Mesodermal cell (in vitro differentiated cells): ENCODE results near the gene GPR4.

Source experiments
- H3K27ac ChIP-seq: 2 replicates; pipeline ENCODE4 v1.7.0; 2013; ENCODE audit warnings: mild to moderate bottlenecking, low read depth, low read length, moderate library complexity; ENCODE audit not compliant: severe bottlenecking
- H3K36me3 ChIP-seq: 2 replicates; pipeline ENCODE4 v1.7.1; 2013; ENCODE audit warnings: mild to moderate bottlenecking, low read length, moderate library complexity; ENCODE audit not compliant: control insufficient read depth, insufficient read depth
- H3K4me1 ChIP-seq: one replicate; pipeline ENCODE4 v1.7.1; 2013; ENCODE audit warnings: mild to moderate bottlenecking, low read length; ENCODE audit not compliant: insufficient read depth, control insufficient read depth, poor library complexity, severe bottlenecking
- H3K4me3 ChIP-seq: 2 replicates; pipeline ENCODE4 v1.7.0; 2013; ENCODE audit warnings: low read length, control low read depth, mild to moderate bottlenecking; ENCODE audit not compliant: insufficient read depth, poor library complexity, severe bottlenecking; ENCODE audit errors: extremely low read depth
- H3K9me3 ChIP-seq: 2 replicates; pipeline ENCODE4 v1.7.1; 2013; ENCODE audit warnings: mild to moderate bottlenecking, low read length, moderate library complexity; ENCODE audit not compliant: control insufficient read depth
- WGBS, 2 experiments: methylation state at CpG; one replicate each; pipeline ENCODE4 v1.1.5; 2013; ENCODE audit warnings: missing lambda C conversion rate in 2 of 2; ENCODE audit not compliant: insufficient coverage in 2 of 2; 5-methylcytosine and 5-hydroxymethylcytosine counted together

Gene GPR4

DNA sequence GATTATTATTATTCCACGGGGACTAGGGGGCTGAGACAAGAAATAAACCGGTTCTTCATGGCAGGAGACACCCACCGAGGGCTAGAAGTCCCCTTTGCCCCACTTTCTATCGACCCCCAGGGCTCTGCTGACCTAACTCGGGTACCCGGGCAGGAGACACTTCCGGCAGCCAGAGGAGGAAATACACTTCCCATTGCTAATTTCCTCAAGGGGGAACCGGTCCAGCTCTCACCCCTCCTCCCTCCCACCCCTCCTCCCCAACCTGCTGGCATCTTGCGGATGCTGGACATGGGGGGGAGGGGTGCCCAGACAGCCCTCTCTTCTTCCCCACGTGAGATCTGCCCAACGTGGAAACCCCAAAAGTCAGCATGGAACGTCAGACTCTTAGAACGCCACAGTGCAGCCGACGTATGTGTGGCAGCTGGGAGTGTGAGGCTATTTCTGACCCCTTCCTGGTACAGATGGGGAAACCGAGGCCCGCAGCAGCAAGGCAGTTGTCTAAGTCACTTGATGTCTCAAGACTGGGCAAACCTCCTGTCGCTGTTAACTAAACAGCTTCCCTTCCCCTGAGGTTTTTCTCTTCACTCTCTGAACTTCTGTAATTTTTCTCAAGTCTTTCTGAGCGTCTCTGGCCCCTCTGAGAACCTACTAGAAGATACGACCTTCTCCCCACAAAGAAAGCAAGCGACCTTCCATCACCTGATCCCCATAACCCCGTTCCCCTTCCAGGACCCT is 3.6 kb downstream of the GPR4 start:
- H3K27ac ChIP-seq: peak overlapping the region; percentile 36
- no peaks in the 10 kb centered on the region for H3K9me3 ChIP-seq
- H3K4me1 ChIP-seq: peaks cover 23% of the 10 kb centered on the region
- H3K4me3 ChIP-seq: peak overlapping the region; percentile 18
- H3K36me3 ChIP-seq: no peaks in the 10 kb centered on the region
- 27 to 30% methylated on average over 12 to 21 of the region's 22 CpGs for WGBS, 2 experiments

GRCh38 chr19:45597425-45598111 is 4.4 kb downstream of the GPR4 start:
- 80% methylated on average over 1 of the region's 5 CpGs; no CpG with 5 or more reads in 1 of the 2 experiments for WGBS, 2 experiments

DNA sequence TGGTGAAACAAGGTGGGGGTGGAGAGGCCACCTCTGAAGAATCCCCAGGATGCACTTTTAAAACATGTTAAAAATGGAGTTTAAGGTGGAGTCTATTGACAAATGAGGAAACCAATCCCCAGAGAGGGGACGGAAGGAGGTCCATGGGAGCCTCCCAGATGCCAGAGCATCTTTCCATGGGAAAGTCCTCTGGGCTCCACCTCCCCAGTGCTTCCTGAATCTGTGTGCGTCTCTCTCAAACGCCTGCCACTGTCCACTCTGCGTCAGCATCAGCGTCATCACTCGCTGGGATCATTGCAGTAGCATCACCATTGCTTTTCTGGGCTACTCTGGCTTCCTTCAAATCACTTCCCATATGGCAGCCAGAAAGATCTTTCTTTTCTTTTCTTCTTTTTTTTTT is 6.2 kb downstream of the GPR4 start:
- Histone ChIP-seq H3K4me3 (no peak overlapping the region), H3K4me1 (peaks cover 19% of the 10 kb centered on the region), H3K36me3 (no peaks in the 10 kb centered on the region), H3K9me3 (no peaks in the 10 kb centered on the region), H3K27ac (no peak overlapping the region)
- WGBS, 2 experiments: 79 to 82% methylated on average over 6 of the region's 6 CpGs

More at GRCh38 chr19:45597425-45598111, 4.4 kb downstream of the GPR4 start:
- H3K9me3 ChIP-seq: no peaks in the 10 kb centered on the region
- H3K36me3 ChIP-seq: no peaks in the 10 kb centered on the region
- peaks cover 23% of the 10 kb centered on the region for H3K4me1 ChIP-seq
- H3K27ac ChIP-seq: peak overlapping the region; percentile 36
- no peak overlapping the region for H3K4me3 ChIP-seq

GRCh38 chr19:45593520-45593919 is 8.5 kb downstream of the GPR4 start:
- Histone ChIP-seq H3K9me3 (no peaks in the 10 kb centered on the region), H3K4me3 (no peak overlapping the region), H3K4me1 (peaks cover 12% of the 10 kb centered on the region), H3K27ac (no peak overlapping the region), H3K36me3 (no peaks in the 10 kb centered on the region)
- WGBS, 2 experiments: no CpG with 5 or more reads among the region's 1 CpG

GRCh38 chr19:45592366-45592765 is 9.6 kb downstream of the GPR4 start:
- Histone ChIP-seq H3K4me3 (no peak overlapping the region), H3K36me3 (no peaks in the 10 kb centered on the region), H3K4me1 (peaks cover under 1% of the 10 kb centered on the region), H3K27ac (no peak overlapping the region), H3K9me3 (no peaks in the 10 kb centered on the region)
- WGBS, 2 experiments: 75 to 86% methylated on average over 3 of the region's 4 CpGs

DNA sequence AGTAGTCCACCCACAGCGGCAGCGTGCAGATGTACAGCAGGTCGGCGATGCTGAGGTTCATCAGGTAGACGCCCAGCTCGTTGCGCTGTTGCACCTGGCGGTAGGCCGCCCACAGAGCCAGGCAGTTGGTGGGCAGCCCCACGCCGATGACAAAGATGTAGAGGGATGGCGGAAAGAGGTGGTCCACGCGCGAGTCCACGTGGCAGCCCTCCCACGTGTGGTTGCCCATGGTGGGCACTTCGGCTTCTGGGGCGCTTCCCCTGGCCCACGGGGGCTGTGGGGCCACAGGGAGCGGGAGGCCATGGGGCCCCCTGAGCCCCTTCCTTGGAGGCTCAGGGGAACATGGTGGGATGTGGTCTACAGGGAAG is 10.4 kb downstream of the GPR4 start:
- Histone ChIP-seq H3K36me3 (no peaks in the 10 kb centered on the region), H3K4me3 (no peak overlapping the region), H3K27ac (no peak overlapping the region), H3K9me3 (no peaks in the 10 kb centered on the region), H3K4me1 (no peaks in the 10 kb centered on the region)
- 97 to 99% methylated on average over 16 to 21 of the region's 21 CpGs for WGBS, 2 experiments

DNA sequence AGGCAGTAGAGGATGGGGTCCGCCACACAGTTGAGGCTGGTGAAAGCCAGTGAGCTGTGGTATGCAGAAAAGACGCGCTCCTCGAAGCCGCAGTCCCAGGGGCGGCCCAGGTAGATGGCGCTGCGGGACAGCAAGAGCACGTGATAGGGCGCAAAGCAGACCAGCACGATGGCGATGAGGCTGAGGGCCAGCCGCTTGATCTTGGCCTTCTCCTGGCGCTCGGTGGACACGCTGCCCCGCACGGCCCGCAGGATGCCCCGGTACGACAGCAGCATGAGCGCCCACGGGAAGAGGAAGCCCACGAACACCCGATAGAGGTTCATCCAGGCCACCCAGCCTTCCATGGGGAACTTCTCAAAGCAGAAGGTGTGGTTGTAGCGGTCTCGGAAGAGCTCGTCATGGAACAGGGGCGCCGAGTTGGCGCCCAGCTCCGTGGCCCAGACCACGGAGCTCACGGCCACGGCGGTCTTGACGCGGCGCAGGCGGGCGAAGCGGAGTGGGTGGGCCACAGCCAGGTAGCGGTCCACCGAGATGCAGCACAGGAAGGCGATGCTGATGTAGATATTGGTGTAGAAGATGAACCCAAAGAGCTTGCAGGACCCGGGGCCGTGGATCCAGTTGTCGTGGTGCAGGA is 10.9 kb downstream of the GPR4 start:
- H3K36me3 ChIP-seq: no peaks in the 10 kb centered on the region
- no peaks in the 10 kb centered on the region for H3K9me3 ChIP-seq
- WGBS, 2 experiments: 58 to 67% methylated on average over 36 to 43 of the region's 48 CpGs
- H3K27ac ChIP-seq: no peak overlapping the region
- no peak overlapping the region for H3K4me3 ChIP-seq
- H3K4me1 ChIP-seq: no peaks in the 10 kb centered on the region

GRCh38 chr19:45590300-45591003 is 11.6 kb downstream of the GPR4 start:
- Histone ChIP-seq H3K36me3 (no peaks in the 10 kb centered on the region), H3K9me3 (no peaks in the 10 kb centered on the region), H3K27ac (no peak overlapping the region), H3K4me1 (no peaks in the 10 kb centered on the region), H3K4me3 (no peak overlapping the region)
- 83 to 85% methylated on average over 10 to 14 of the region's 15 CpGs for WGBS, 2 experiments

GRCh38 chr19:45589768-45590167 is 12.2 kb downstream of the GPR4 start:
- no peak overlapping the region for H3K4me3 ChIP-seq
- no peaks in the 10 kb centered on the region for H3K9me3 ChIP-seq
- no peak overlapping the region for H3K27ac ChIP-seq
- no peaks in the 10 kb centered on the region for H3K36me3 ChIP-seq
- H3K4me1 ChIP-seq: no peaks in the 10 kb centered on the region
- 94 to 100% methylated on average over 2 to 3 of the region's 4 CpGs for WGBS, 2 experiments

- H3K36me3 ChIP-seq: no peaks in the 10 kb centered on the region
- no peaks in the 10 kb centered on the region for H3K9me3 ChIP-seq
- peak overlapping the region; percentile 5 for H3K27ac ChIP-seq
- no peak overlapping the region for H3K4me3 ChIP-seq
- WGBS, 2 experiments: 70 to 95% methylated on average over 3 of the region's 4 CpGs
- H3K4me1 ChIP-seq: no peaks in the 10 kb centered on the region
These were observed 14.1 kb downstream of the GPR4 start for GRCh38 chr19:45587873-45588272.
